AG04450 (cell line): Measurements from ENCODE around the gene ICAM4. TPM values are rescaled to one million over a fixed set of nuclear protein-coding genes. Genes with fewer than 3 reads are reported as not detected.

Experiments used
- CTCF ChIA-PET: fragments of 300-600, 350-600 bp; formaldehyde crosslinking; extraction: SDS; loops from one replicate; lab custom pipeline; 2022; ENCODE audit warnings: antibody characterized with exemption, inconsistent platforms; lab: Charles Lee
- POLR2A ChIA-PET: fragments of 350-600 bp; formaldehyde crosslinking; extraction: SDS; loops from one replicate; lab custom pipeline; 2021; ENCODE audit warnings: antibody characterized with exemption, inconsistent platforms; lab: Yijun Ruan, JAX
- DNase-seq: peaks from one replicate; pipeline ENCODE4 v3.0.0-alpha.2; 2011; ENCODE audit warnings: low read depth, low spot score
- H3K27ac ChIP-seq: one replicate; pipeline ENCODE4 v1.5.1; 2012; ENCODE audit warnings: low read depth, low read length, control low read depth
- H3K27me3 ChIP-seq: one replicate; pipeline ENCODE4 v1.6.0; 2012; ENCODE audit warnings: low read length; ENCODE audit not compliant: control insufficient read depth, insufficient read depth
- H3K4me3 ChIP-seq: 2 replicates; pipeline ENCODE4 v1.5.1; 2011; ENCODE audit warnings: mild to moderate bottlenecking, low read depth, low read length, control low read depth
- H3K9me3 ChIP-seq: 2 replicates; pipeline ENCODE4 v1.5.1; 2012; ENCODE audit warnings: low read length; ENCODE audit not compliant: control insufficient read depth, insufficient read depth
- polyA plus RNA-seq: library from polyadenylated mRNA; depleted of rRNA; stranded (reverse); fragments of >200 nt; gene quantifications from 2 replicates; pipeline ENCODE4 v1.2.3, GENCODE V29; 2011
- TF ChIP-seq, protein P1 (sequence below): IDR thresholded peaks from 2 replicates; pipeline ENCODE4 v1.5.1; 2011; ENCODE audit warnings: low read depth, low read length, control low read depth, inconsistent platforms

The ICAM4 gene
- polyA plus RNA-seq, 1 experiment, result 2.5 TPM

DNA sequence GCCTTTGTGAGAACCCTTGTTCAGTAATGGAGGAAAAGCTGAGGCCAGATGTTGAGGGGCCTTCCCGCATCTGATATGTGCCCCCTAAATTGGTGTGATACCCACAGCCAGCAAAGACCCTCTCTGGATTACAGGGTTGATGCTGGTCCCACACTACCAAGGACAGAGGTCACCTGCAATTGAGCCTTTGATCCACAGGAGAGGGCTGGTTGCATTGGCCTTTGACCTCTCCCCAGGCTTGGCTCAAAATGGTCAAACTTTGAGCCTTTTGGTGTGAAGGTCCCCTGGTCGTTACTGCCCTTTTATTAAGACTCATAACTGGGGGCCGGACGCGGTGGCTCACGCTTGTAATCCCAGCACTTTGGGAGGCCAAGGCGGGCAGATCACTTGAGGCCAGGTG lies 43.1 kb upstream of the ICAM4 start:
- TF ChIP-seq, protein P1, sequence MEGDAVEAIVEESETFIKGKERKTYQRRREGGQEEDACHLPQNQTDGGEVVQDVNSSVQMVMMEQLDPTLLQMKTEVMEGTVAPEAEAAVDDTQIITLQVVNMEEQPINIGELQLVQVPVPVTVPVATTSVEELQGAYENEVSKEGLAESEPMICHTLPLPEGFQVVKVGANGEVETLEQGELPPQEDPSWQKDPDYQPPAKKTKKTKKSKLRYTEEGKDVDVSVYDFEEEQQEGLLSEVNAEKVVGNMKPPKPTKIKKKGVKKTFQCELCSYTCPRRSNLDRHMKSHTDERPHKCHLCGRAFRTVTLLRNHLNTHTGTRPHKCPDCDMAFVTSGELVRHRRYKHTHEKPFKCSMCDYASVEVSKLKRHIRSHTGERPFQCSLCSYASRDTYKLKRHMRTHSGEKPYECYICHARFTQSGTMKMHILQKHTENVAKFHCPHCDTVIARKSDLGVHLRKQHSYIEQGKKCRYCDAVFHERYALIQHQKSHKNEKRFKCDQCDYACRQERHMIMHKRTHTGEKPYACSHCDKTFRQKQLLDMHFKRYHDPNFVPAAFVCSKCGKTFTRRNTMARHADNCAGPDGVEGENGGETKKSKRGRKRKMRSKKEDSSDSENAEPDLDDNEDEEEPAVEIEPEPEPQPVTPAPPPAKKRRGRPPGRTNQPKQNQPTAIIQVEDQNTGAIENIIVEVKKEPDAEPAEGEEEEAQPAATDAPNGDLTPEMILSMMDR, result no peak
- Histone ChIP-seq H3K27me3 (no peaks in the 10 kb centered on the region), H3K4me3 (no peak overlapping the region), H3K27ac (no peak overlapping the region), H3K9me3 (no peaks in the 10 kb centered on the region)
- CTCF ChIA-PET, result no interaction called here
- no peak for DNase-seq
- POLR2A ChIA-PET, result no interaction called here

DNA sequence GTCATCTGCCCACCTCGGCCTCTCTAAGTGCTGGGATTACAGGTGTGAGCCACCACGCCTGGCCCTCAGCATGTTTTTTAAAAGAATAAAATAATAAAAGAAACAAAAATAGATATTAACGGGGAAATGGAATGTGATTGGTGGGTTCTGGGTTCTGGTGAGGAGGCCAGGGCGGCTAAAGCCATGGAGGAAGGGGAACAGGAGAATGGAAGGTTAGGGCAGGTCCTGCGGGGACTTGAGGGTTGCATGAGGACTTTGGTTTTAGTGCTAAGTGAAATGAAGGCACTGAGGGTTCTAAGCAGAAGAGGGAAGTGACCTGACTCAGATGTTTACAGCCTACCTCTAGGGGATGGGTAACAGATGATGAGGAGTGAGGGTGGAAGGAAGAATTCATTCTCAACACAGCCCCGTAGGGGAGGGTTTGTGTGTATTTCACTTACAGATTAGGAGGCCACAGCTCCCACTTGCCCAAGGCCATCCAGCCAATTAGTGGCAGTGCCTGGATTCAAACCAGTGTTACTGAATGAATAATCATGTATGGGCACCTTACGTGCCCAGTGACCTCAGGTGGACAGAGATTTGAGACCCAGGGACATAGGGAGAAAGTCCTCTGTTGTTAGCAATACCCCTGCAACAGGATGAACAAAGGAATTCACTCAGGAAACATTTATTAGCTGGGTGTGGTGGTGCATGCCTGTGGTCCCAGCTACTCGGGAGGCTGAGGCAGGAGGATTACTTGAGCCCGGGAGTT lies 41.4 kb upstream of the ICAM4 start:
- ChIA-PET POLR2A (interaction anchor here (1.7 kb wide), 1 partner anchor 19 kb away, joined by 4 read pairs; no protein-coding TSS in a partner anchor), CTCF (interaction anchor here (0.7 to 1.2 kb wide), 2 partner anchors 13 to 125 kb away, joined by 3 to 5 read pairs; no protein-coding TSS in a partner anchor)
- no peaks in the 10 kb centered on the region for H3K27me3 ChIP-seq

DNA sequence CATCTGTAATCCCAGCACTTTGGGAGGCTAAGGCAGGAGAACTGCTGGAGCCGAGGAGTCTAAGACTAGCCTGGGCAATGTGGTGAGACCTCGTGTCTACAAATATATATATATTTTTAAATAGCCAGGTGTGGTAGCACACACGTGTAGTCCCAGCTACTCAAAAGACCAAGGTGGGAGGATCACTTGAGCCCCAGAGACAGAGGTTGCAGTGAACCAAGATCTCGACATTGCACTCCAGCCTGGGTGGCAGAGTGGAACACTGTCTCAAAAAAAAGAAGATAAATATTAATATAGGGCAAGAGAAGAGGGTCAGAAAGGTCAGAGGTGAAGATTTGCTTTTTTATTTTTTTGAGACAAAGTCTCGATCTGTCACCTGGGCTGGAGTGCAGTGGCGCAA lies 40.2 kb upstream of the ICAM4 start:
- no peak for DNase-seq
- H3K4me3 ChIP-seq, result no peak overlapping the region
- TF ChIP-seq, protein P1, result no peak
- ChIA-PET POLR2A (no interaction called here), CTCF (no interaction called here)
- no peaks in the 10 kb centered on the region for H3K9me3 ChIP-seq
- no peak overlapping the region for H3K27ac ChIP-seq
- H3K27me3 ChIP-seq, result no peaks in the 10 kb centered on the region

More for the DNA sequence above, 41.4 kb upstream of the ICAM4 start:
- Histone ChIP-seq H3K4me3 (no peak overlapping the region), H3K9me3 (no peaks in the 10 kb centered on the region), H3K27ac (no peak overlapping the region)
- TF ChIP-seq, protein P1, result no peak
- DNase-seq, result no peak

DNA sequence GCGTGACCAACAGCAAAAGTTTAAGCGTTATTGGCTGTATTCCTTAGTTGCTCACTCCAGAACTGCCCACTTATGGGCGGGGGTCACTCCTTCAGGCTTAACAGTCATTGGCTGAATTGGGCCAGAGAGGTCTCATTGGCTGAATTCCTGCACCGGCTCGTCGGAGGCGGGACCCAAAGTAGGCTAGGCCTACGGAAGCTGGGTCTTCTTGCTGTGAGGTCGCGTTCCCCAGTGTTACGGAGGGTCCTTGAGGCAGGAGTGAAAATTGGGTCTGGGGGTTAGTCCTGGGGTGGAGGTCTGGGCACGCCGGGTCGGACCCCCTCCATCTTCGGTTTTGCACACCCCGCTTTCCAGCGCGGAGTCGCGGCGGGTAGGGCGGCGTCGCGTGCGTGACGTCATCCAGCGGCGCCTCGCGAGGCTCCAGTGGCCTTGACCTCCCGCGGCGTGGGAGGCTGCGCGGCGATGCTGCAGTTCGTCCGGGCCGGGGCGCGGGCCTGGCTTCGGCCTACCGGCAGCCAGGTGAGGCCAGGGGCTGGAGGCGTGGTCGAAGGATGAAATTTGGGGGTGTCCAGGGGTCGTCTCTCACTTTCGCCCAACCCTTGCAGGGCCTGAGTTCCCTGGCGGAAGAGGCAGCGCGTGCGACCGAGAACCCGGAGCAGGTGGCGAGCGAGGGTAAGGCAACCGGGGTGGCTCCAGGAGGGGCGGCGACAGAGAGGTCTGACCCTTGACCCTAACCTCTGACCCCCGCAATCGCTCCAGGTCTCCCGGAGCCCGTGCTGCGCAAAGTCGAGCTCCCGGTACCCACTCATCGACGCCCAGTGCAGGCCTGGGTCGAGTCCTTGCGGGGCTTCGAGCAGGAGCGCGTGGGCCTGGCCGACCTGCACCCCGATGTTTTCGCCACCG lies 34.7 kb upstream of the ICAM4 start, which contains the start of gene MRPL4:
Gene MRPL4, plus strand, starts transcription at position 423 of the 903 bp plus-strand sequence. Its CDS starts 40 bp downstream, at position 463.
- H3K9me3 ChIP-seq, result peaks cover 5% of the 10 kb centered on the region; the same call in 1 of the 2 replicates
- POLR2A ChIA-PET, result interaction anchor here (0.9 to 1.0 kb wide), 3 partner anchors 18 to 156 kb away, joined by 3 to 4 read pairs (median 3); no protein-coding TSS in a partner anchor
- H3K27me3 ChIP-seq, result no peaks in the 10 kb centered on the region
- CTCF ChIA-PET, result no interaction called here
- peak; percentile 95 for DNase-seq
- TF ChIP-seq, protein P1, result no peak
- H3K27ac ChIP-seq, result peak within 1 kb of the TSS; percentile 47
- peak within 1 kb of the TSS; percentile 99 for H3K4me3 ChIP-seq
